Transverse colon (tissue), 4 donors: ENCODE results near the gene CIDEA. TPM values are rescaled to one million over a fixed set of nuclear protein-coding genes. Genes with fewer than 3 reads are reported as not detected.

Source experiments
- DNase-seq: peaks from one replicate; pipeline ENCODE4 v3.0.0-alpha.2; 2019
- H3K27ac ChIP-seq, 4 donors: fragments of 200-600 bp; sonication (generic); 2 replicates each; pipeline ENCODE4 v1.5.1; 2016 to 2018; ENCODE audit warnings: inconsistent platforms in 4 of 4
- H3K27me3 ChIP-seq: fragments of 200-600 bp; sonication (generic); 2 replicates; pipeline ENCODE4 v1.5.1; 2017; ENCODE audit warnings: inconsistent platforms
- H3K36me3 ChIP-seq, 4 donors: fragments of 200-600 bp; sonication (generic); 2 replicates each; pipeline ENCODE4 v1.5.1; 2017 to 2019; ENCODE audit warnings: inconsistent platforms in 4 of 4
- H3K4me1 ChIP-seq, 4 donors: fragments of 200-600 bp; sonication (generic); 2 replicates each; pipeline ENCODE4 v1.5.1; 2017 to 2020; ENCODE audit warnings: inconsistent platforms in 4 of 4
- H3K4me3 ChIP-seq, 4 donors: fragments of 200-600 bp; sonication (generic); 1 replicate in 1 of 4; 2 replicates in 3 of 4; pipeline versions ENCODE4 v1.5.1 to v1.6.1; 2017 to 2019; ENCODE audit warnings: inconsistent platforms in 4 of 4
- H3K9me3 ChIP-seq, 2 donors: fragments of 200-600 bp; sonication (generic); 2 replicates each; pipeline ENCODE4 v1.5.1; 2017 to 2019; ENCODE audit warnings: inconsistent platforms in 2 of 2
- CTCF ChIP-seq, 5 experiments: fragments of 200-600 bp in 3 of 5; fragments of 450-650 bp in 2 of 5; sonication (generic) in 3 of 5; IDR thresholded peaks; 1 replicate in 2 of 5; 2 replicates in 3 of 5; pipeline ENCODE4 v1.5.1; 2016 to 2017; ENCODE audit warnings: antibody characterized with exemption in 5 of 5, inconsistent platforms in 3 of 5, mild to moderate bottlenecking in 2 of 5, moderate library complexity in 1 of 5
- EP300 ChIP-seq: sonication (generic); formaldehyde crosslinking; IDR thresholded peaks from one replicate; pipeline ENCODE4 v1.6.1; 2017; ENCODE audit warnings: antibody characterized with exemption, low read depth
- POLR2A ChIP-seq: fragments of 450-650 bp; IDR thresholded peaks from one replicate; pipeline ENCODE4 v1.6.1; 2016; ENCODE audit warnings: antibody characterized with exemption, mild to moderate bottlenecking, moderate library complexity
- POLR2AphosphoS5 ChIP-seq, 3 donors: sonication (generic); formaldehyde crosslinking; IDR thresholded peaks; one replicate each; pipeline ENCODE4 v1.6.1; 2016; ENCODE audit warnings: antibody characterized with exemption in 3 of 3
- WGBS, 2 donors: methylation state at CpG; one replicate each; pipeline ENCODE4 v1.1.5; 2018; ENCODE audit warnings: low coverage in 1 of 2; 5-methylcytosine and 5-hydroxymethylcytosine counted together
- in situ Hi-C, 4 donors: fragments of 200-750 bp; cut with MboI; loops; one replicate each; pipeline versions ENCODE4 v1.15.0 to v1.15.1; 2017; ENCODE audit warnings: low sequenced_read_pairs in 3 of 4, low pct_ligation_motif_present in 1 of 4, low pct_unique_long_range_greater_than_20kb in 1 of 4
- intact Hi-C: fragments of 100-400 bp; cut with DNase I; formaldehyde crosslinking; loops from one replicate; pipeline ENCODE4 v1.15.1; 2023; ENCODE audit warnings: low total_unique reads
- total RNA-seq, 4 donors: library from RNA; depleted of rRNA; stranded (reverse); fragments of >200 nt; gene quantifications; one replicate each; pipeline ENCODE4 v1.1.0, GENCODE V29; 2016

Gene CIDEA
- total RNA-seq, 4 donors from 2014 or later: 0.68 to 3.8 (median 3.7) TPM; not detected in 1

- WGBS, 2 donors: 81% methylated on average over 2 of the region's 2 CpGs; no CpG with 5 or more reads in 1 of the 2 donors
- in situ Hi-C loops: no loop called here
- TF ChIP-seq POLR2A (no peak), POLR2AphosphoS5 (IDR thresholded peaks at IDR 0.05) (no peak), EP300 (no peak), CTCF (IDR thresholded peaks at IDR 0.05) (no peak)
Observed at GRCh38 chr18:12299862-12300261, 45.7 kb downstream of the CIDEA start.

GRCh38 chr18:12301263-12302005 is 47.3 kb downstream of the CIDEA start:
- Histone ChIP-seq H3K27ac (no peak overlapping the region), H3K27me3 (peaks cover 18% of the 10 kb centered on the region), H3K4me1 (peaks cover 0 to 11% (median 5%) of the 10 kb centered on the region in 4 donors), H3K36me3 (no peaks in the 10 kb centered on the region), H3K4me3 (no peak overlapping the region), H3K9me3 (no peaks in the 10 kb centered on the region)
- WGBS, 2 donors: 70 to 82% methylated on average over 8 to 13 of the region's 13 CpGs
- DNase-seq: no peak
- no peak for TF ChIP-seq EP300
- no peak for TF ChIP-seq POLR2AphosphoS5 (IDR thresholded peaks at IDR 0.05)
- TF ChIP-seq POLR2A: no peak
- TF ChIP-seq CTCF (IDR thresholded peaks at IDR 0.05): no peak
- in situ Hi-C loops: no loop called here
- intact Hi-C loops: no loop called here

More at GRCh38 chr18:12299862-12300261, 45.7 kb downstream of the CIDEA start:
- DNase-seq: no peak
- Histone ChIP-seq H3K27me3 (peaks cover 2% of the 10 kb centered on the region), H3K4me3 (no peak overlapping the region), H3K27ac (no peak overlapping the region), H3K36me3 (no peaks in the 10 kb centered on the region), H3K9me3 (no peaks in the 10 kb centered on the region), H3K4me1 (peaks cover 0 to 3% (median 0%) of the 10 kb centered on the region in 4 donors)
- intact Hi-C loops: no loop called here

- no peak for DNase-seq
- Histone ChIP-seq H3K27me3 (peaks cover 29% of the 10 kb centered on the region), H3K36me3 (no peaks in the 10 kb centered on the region), H3K27ac (no peak overlapping the region), H3K9me3 (no peaks in the 10 kb centered on the region), H3K4me1 (peaks cover 0 to 21% (median 10%) of the 10 kb centered on the region in 4 donors), H3K4me3 (no peak overlapping the region)
- 80 to 86% methylated on average over 2 to 14 of the region's 14 CpGs for WGBS, 2 donors
- intact Hi-C loops: no loop called here
- TF ChIP-seq EP300 (no peak), POLR2AphosphoS5 (IDR thresholded peaks at IDR 0.05) (no peak), CTCF (IDR thresholded peaks at IDR 0.05) (no peak), POLR2A (no peak)
- in situ Hi-C loops: no loop called here
Observed at GRCh38 chr18:12302391-12303147, 48.4 kb downstream of the CIDEA start.
